ENCODE data around the gene RASA4B.
"Not testable (repeated sequence)": the region's sequence is repeated elsewhere in the genome, so short reads cannot be mapped to it uniquely, and the experiment has no call there.

RASA4B gene

DNA sequence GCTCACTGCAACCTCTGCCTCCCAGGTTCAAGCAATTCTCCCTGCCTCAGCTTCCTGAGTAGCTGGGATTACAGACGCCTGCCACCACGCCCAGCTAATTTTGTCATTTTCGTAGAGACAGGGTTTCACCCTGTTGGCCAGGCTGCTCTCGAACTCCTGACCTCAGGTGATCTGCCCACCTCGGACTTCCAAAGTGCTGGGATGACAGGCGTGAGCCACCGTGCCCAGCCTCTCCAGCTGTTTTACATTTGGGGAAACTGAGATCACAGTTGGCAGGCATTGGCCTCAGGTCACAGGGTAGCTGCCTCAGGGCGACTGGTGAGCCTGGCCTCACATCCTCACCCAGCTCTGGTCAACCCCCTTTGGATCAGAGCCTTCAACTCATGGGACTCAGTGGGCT, 7.0 kb downstream of the RASA4B start:
- DNase-seq = not testable (repeated sequence)

DNA sequence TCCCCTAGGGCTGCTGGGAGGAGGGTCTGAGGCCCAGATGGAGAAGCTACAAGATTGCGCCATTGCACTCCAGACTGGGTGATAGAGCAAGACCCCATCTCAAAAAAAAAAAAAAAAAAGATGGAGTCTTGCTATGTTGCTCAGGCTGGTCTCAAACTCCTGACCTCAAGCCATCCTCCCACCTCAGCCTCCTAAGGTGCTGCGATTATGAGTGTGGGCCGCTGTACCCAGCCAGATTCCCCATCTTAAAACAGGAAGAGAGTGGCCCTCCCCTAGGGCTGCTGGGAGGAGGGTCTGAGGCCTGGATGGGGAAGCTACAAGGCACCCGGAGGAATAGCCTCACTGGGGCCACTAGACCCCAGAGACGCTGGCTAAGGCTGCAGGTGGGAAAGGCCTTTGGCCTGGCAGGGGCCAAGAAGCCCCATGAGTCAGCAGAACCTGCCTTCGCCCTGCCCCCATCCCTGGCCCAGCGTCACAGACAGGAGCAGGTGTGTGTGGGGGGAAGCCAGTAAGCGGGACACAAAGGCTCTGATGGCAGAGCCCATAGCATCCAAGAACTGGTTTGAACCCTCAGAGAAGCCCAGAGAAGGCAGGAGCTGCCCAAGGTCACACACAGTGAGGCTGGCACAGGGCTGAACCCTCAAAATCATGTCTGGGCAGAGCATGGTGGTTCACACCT, 10.0 kb downstream of the RASA4B start:
- not testable (repeated sequence) for DNase-seq

DNA sequence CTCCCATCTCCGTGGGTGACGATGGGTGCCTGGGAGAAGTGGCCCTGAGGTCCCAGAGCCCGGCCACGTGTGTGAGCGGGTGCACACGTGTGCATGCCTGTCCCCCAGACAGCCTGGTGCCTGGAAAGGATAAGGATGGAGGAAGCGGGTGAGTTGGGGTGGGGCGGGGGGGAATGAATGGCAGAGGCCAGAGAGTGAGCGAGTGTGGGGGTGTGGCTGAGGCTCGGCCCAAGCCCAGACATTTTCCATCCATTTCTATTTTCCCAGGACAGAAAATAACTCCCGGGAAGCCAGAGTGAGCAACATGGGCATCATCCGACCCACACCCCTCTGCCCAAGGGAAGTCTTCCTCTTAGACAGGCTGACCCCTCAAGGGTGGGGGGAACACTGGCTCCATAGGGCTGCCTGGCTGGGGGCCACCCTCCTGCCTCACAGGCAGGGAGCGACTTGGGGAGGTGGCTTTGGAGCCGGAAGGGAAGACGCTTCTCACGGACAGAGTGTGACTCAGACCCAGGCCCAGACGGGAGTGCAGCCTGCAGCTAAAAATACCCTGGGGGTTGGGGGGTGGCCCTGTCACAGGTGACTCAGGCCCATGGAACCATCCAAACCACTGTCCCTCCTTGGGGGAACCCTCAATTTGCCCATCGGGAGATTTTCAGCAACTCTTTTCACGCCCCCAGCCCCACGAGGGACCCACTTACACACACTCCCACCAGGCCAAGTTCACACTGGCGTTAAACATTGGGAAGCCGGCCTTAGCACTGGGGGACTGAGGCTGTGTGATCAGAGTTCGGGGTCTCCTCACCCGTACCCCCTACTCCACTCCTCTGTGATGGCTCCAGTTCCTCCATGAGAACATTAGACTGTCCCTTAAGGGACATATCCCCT, 12.0 kb downstream of the RASA4B start:
- not testable (repeated sequence) for DNase-seq

GRCh38 chr7:102503141-102503540, 14.4 kb downstream of the RASA4B start:
- not testable (repeated sequence) for DNase-seq

DNA sequence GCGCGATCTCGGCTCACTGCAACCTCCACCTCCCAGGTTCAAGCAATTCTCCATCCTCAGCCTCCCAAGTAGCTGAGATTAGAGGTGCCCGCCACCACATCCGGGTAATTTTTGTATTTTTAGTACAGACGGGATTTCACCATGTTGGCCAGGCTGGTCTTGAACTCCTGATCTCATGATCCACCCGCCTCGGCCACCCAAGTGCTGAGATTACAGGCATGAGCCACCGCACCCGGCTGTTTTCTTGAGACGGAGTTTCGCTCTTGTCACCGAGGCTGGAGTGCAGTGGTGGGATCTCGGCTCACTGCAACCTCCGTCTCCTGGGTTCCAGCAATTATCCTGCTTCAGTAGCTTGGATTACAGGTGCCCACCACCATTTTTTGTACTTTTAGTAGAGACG, 19.3 kb downstream of the RASA4B start:
- DNase-seq = not testable (repeated sequence)

DNA sequence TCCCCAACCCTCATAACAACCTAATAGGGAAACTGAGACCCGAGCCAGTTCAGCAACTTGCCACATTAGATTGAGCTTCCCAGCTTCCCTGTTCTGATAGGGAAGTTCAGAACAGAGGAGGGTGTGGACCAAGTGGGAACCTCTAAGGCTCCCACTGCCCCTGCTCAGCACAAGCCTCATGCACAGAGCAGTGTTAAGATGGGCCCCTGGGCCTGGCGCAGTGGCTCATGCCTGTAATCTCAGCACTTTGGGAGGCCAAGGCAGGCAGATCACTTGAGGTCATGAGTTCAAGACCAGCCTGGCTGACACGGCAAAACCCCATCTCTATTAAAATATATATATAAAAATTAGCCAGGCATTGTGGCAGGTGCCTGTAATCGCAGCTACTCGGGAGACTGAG, 20.3 kb downstream of the RASA4B start:
- DNase-seq = not testable (repeated sequence)

DNA sequence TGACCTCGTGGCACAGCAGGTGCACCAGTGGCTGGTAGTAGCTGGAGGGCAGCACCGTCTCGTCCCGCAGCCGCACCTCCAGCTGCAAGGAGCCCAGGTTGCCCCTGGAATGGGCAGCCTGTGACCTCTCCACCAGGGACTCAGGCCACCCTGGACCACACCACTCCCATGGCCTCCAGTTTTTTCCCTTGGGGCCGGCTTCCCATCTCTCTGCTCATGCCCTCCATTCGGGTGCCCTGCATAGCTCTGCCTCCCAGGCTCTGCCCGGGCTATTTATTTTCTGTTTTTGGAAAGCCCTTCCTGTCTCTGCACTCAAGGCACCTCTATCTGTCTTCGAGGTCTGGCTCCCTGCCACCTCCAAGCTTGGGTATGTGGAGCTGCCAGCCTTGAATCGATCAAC, 20.7 kb downstream of the RASA4B start:
- not testable (repeated sequence) for DNase-seq

DNA sequence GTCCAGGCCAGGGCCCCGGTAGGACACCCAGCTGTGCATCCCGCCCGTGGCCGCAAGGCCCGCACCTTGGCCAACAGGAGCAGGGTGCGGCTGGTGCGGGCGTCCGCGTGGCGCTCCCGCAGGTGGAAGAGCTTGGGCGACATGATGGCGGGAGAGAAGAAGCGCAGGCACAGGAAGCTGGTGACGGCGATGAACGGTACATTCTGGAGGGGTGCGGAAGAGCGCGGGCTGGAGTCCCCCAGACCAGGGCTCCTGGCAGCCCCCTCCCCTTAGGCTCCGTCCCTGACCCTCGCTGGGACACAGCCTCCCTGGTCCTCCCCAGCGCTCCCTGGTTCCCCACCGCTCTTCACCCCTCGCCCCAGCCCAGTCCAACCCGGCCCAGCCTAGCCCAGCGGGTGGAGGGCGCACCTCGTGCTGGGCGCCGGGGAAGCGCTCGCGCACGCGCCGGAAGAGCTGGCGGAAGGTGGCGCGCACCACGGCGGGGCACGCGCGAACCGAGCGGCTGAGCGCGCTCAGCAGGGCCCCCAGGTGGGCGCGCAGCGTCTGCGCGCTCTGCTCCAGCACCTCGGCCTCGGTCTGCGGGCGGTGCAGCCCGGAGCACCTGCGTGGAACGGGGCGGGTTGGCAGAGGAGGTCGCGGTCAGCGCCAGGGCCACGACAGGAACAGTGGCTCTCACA, 23.0 kb downstream of the RASA4B start:
- DNase-seq = not testable (repeated sequence)

DNA sequence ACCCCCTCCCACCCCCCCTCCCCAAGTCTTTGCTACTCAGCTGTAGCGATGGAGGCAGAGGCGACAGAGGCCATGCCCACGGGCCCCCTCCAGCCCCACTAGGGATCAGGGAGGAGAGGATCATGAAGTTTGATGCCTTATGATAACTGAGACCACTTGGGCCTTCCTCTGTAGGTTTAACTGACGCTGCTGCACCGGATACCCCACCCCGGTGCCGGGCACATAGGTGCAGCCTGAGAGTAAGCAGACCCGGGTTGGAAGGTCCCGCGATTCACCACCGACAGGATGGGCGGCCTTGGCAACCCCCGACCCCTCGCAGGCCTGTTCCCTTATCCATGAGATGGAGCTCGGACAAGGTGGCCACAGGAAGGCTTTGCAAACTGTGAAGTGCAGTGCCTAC, 23.6 kb downstream of the RASA4B start:
- not testable (repeated sequence) for DNase-seq

DNA sequence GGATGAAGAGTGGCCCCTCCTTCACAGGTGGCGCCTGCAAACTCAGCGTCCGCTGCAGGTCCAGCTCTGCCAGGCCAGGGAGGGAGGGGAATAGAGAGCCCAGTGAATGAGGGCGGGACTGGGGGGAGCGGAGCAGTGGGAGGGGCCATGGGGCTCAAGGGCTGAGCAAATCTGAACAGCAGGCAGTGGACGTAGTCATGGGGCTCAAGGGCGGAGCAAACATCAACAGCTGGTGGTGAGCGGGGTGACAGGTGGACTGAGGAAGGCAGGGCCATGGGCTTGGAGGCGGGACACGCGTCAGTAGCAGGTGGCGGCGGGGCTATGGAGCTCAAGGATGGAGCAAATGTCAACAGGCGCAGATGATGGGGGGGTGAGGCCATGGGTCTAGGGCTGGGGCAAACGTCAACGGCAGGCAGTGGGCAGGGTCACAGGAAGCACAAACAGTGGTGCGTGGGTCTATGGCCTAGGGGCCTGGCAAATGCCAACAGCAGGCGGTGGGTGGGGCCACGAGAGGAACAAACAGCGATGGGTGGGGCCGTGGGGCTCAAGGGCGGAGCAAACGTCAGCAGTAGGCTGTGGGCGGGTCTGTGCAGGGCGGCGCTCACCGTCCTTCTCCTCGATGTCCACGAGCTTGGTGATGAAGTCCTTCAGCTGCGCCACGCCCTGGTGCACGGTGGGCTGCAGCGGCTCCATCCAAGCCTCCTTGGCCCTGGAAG, 24.2 kb downstream of the RASA4B start:
- not testable (repeated sequence) for DNase-seq

DNA sequence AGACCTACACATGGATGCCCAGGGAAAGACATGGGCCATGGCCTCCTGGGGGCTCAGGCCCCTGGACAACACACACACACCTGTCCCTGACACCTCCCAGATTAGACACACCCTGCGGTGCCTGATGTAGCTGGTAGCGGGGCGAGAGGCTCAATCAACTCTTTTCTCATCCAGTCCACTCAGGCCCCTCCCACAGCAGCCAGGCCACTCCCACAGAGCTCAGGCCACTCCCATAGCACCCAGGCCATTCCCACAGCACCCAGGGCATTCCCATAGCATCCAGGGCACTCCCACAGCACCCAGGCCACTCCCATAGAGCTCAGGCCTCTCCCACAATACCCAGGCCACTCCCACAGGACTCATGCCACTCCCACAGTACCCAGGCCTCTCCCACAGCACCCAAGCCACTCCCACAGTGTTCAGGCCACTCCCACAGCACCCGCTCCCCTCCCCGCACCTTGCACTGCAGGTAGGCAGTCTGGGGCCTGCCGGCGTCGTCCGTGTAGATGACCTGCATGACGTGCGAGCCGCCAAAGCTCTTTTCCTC, 27.0 kb downstream of the RASA4B start:
- not testable (repeated sequence) for DNase-seq

DNA sequence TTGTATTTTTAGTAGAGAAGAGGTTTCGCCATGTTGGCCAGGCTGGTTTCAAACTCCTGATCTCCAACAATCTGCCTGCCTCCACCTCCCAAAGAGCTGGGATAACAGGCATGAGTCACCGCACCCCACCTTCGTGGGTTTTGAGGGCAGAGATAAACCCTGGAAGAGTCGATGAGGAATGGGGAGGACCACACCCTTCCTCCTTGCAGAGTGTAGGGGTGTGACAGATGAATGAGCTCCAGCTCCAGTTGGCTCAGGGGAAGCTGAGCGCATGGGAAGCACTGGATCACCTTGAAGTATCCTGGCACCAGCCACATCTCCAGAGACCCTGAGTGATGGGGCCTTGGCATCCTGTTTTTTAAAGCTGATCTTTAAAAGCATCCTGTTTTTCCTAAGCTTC, 33.3 kb downstream of the RASA4B start:
- not testable (repeated sequence) for DNase-seq

- DNase-seq = not testable (repeated sequence)
Observed at GRCh38 chr7:102481962-102482361, 35.6 kb downstream of the RASA4B start.

- not testable (repeated sequence) for DNase-seq
Observed at GRCh38 chr7:102479982-102480637, 37.5 kb downstream of the RASA4B start.

DNA sequence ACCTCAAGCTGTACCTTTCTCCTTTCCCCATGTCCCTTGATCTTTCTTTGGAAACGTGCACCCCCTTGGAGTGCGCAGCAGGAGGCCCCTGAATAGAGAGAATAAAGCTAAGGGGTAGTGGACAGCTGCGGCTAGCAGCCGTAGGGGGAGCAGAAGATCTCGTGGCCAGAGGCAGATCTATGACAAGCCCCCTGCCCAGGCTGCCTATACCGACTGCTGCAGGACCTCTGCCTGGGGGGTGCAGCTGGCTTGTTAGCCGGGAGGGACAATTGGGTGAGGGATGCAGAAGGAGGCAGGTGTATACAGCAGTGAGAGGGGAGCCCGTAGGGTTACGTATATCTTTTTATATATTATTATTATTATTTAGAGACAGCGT, 38.4 kb downstream of the RASA4B start:
- DNase-seq = not testable (repeated sequence)

DNA sequence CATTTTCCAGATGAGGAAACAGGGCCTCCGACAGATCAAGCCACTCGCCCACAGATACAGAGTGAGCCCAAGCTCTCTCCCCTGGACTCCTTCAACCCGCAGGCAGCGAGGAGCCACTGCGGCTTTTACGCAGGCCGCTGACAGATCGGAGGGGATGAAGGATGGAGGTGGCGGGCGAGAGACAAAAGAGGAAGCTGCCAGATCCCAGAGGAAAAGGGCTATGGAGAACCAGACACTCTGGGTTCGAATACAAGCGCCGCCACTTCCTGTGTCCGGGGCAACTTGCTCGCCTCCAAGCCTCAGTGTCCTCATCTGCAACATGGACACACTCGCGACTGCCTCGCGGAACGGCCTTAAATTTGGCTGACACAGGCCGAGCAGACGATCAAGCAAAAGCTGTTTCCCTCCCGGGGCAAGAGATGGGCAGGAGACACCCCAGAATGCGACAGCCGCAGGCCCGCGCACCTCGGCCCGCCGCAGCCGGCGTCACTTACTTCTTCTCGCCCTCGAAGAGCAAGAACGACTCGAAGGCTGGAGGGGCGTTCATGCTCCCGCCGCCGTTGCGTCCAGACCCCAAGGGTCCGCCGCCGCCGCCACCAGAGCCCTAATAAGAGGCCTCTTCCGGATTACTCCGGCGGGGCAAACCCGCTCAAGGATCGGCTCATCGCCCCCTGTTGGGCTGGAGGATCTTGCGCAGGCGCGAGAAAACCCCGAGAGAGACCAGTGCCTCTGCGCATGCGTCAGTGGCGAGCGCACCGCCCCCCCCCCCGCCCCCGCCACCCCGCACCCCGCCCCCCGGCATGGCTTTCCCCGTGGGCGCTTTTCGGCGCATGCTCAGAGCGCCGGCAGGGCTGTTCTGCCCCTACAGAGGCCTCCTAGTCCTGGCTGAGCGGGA, 39.0 kb downstream of the RASA4B start, which contains the start of gene POLR2J:
Gene POLR2J, minus strand, starts transcription at position 609 of the 895 bp plus-strand sequence. Its CDS starts 62 bp downstream, at position 547.
- peak; percentile 88 for DNase-seq

DNA sequence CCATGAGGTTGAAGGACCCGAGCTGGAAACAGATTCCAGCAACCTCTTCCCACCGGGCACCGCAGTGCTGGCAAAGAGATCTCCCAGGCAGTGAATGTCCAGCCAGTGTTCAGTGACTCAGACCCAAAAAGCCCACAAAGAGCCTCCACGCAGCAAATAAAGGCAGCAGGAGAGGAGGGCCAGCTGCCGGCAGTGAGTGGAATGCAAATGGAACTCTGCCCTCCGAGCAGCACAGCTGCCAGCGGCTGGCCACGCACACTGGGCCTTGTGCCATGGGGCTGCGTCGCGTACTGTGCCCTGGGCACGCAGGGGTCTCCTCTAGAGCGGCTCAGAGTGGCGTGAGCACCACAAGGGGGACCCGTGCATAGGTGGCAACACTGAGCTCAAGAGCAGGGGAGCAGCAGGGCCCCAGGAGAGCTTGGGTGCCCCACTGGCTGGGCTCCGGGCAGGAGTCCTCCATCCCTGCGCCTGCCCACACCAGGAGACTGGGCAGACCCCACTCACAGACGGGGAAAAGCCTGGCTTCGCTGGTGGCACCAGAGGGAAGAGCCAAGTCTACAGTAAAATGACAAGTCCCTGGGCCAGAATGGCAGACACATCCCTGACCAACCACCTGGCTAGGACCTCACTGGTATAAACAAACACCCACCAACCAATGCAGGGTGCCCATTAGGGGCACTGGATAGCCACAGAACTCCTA, 42.7 kb downstream of the RASA4B start:
- DNase-seq = not testable (repeated sequence)

- DNase-seq = not testable (repeated sequence)
Observed at GRCh38 chr7:102474116-102474515, 43.5 kb downstream of the RASA4B start.

DNA sequence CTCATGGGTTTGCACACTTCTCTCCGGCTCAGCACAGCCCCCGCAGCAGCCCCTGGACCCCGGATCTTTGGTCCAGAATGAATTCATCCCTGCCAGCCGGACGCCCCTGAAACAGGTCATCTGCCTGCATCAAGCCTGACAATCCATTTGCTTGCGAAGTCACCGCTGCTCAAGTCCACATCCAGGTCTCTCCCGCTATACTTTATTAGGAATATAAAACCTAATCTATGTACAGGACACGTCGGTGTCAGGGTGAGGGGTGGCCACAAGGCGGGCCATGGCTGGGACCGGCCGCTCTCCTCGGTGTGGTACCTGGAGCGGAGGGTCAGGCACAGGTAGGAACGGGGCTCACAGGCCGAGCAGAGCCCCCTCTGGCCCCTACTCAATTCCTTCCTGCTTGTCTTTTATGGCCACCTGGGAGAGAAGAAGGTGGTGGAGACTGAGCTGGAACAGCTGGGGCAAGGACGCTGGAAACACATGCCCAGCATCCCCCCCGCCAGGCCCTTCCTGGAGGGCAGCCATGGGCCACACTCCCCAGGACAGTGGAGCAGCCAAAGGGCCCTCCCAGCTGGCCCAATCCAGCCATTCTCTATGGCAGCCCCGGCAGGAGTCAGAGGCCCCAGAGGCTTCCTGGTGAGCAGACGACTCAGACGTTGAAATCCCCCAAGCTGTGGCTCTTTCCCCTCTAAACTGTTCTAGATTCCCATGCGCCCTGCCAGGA, 44.1 kb downstream of the RASA4B start:
- DNase-seq = no peak

All from right forelimb (tissue), 1 donor.